Ishikawa (cell line): ENCODE measurements around the gene PTPRJ.

Experiments used
- CEBPB ChIP-seq: IDR thresholded peaks from 2 replicates; pipeline ENCODE4 v1.6.1; 2012
- CREB1 ChIP-seq: IDR thresholded peaks from 2 replicates; pipeline ENCODE4 v1.6.1; 2012; ENCODE audit warnings: low read depth
- EGR1 ChIP-seq: IDR thresholded peaks from 2 replicates; pipeline ENCODE4 v1.6.1; 2012
- EP300 ChIP-seq: IDR thresholded peaks from 2 replicates; pipeline ENCODE4 v1.6.1; 2012; ENCODE audit warnings: borderline replicate concordance
- FOXM1 ChIP-seq: IDR thresholded peaks from 2 replicates; pipeline ENCODE4 v1.6.1; 2012; ENCODE audit warnings: low read depth, borderline replicate concordance
- MAX ChIP-seq: IDR thresholded peaks from 2 replicates; pipeline ENCODE4 v1.6.1; 2012
- NFIC ChIP-seq: IDR thresholded peaks from 2 replicates; pipeline ENCODE4 v1.6.1; 2012
- RAD21 ChIP-seq: IDR thresholded peaks from 2 replicates; pipeline ENCODE4 v1.6.1; 2012; ENCODE audit warnings: low read depth
- REST ChIP-seq: IDR thresholded peaks from 2 replicates; pipeline ENCODE4 v1.6.1; 2012; ENCODE audit warnings: low read depth, mild to moderate bottlenecking
- TAF1 ChIP-seq: IDR thresholded peaks from 2 replicates; pipeline ENCODE4 v1.6.1; 2012; ENCODE audit warnings: low read depth, mild to moderate bottlenecking
- TCF12 ChIP-seq: IDR thresholded peaks from 2 replicates; pipeline ENCODE4 v1.6.1; 2012; ENCODE audit warnings: low read depth
- TEAD4 ChIP-seq: IDR thresholded peaks from 2 replicates; pipeline ENCODE4 v1.6.1; 2012
- USF1 ChIP-seq: IDR thresholded peaks from 2 replicates; pipeline ENCODE4 v1.6.1; 2012
- YY1 ChIP-seq: IDR thresholded peaks from 2 replicates; pipeline ENCODE4 v1.6.1; 2012; ENCODE audit warnings: low read depth
- ZBTB7A ChIP-seq: IDR thresholded peaks from 2 replicates; pipeline ENCODE4 v1.6.1; 2012; ENCODE audit warnings: low read depth

Gene PTPRJ

GRCh38 chr11:48148749-48149148 is 168.4 kb downstream of the PTPRJ start:
- TF ChIP-seq USF1, result no peak
- no peak for TF ChIP-seq EGR1
- no peak for TF ChIP-seq CEBPB
- no peak for TF ChIP-seq FOXM1
- no peak for TF ChIP-seq ZBTB7A
- TF ChIP-seq EP300, result no peak
- no peak for TF ChIP-seq REST
- TF ChIP-seq MAX, result no peak
- TF ChIP-seq TEAD4, result no peak
- TF ChIP-seq TCF12, result no peak
- TF ChIP-seq TAF1, result no peak
- no peak for TF ChIP-seq NFIC
- TF ChIP-seq CREB1, result no peak
- no peak for TF ChIP-seq RAD21
- TF ChIP-seq YY1, result no peak

- TF ChIP-seq CREB1, result peak; percentile 45; the same call in 1 of the 2 replicates
- no peak for TF ChIP-seq YY1
- TF ChIP-seq CEBPB, result peak; percentile 59
- TF ChIP-seq NFIC, result peak; percentile 90
Measured at GRCh38 chr11:48150213-48150612, 169.9 kb downstream of the PTPRJ start.

- TF ChIP-seq EP300 (no peak), YY1 (no peak), USF1 (no peak), NFIC (no peak), CEBPB (no peak), MAX (no peak), TAF1 (no peak), EGR1 (no peak)
Measured at GRCh38 chr11:48154151-48154550, 173.8 kb downstream of the PTPRJ start.

- peak; percentile 40; the same call in 1 of the 2 replicates for TF ChIP-seq USF1
- TF ChIP-seq TEAD4, result no peak
Measured at GRCh38 chr11:48161951-48162884, 181.9 kb downstream of the PTPRJ start.

GRCh38 chr11:48162885-48163268 is 182.5 kb downstream of the PTPRJ start:
- TF ChIP-seq TEAD4, result no peak
- TF ChIP-seq USF1, result no peak

GRCh38 chr11:48163360-48164100 is 183.2 kb downstream of the PTPRJ start:
- TF ChIP-seq RAD21 (no peak), CREB1 (no peak), REST (no peak), FOXM1 (no peak), TCF12 (no peak), TAF1 (no peak), MAX (no peak), EP300 (no peak), USF1 (no peak), ZBTB7A (no peak), CEBPB (no peak), NFIC (no peak), YY1 (no peak), TEAD4 (no peak), EGR1 (no peak)
